Effector CD8-positive, alpha-beta T cell (primary cell): ENCODE results near the gene SLC8B1.

Experiments
- DNase-seq: peaks from one replicate; lab custom pipeline; 2025; lab: John Stamatoyannopoulos, UW

SLC8B1 gene

DNA sequence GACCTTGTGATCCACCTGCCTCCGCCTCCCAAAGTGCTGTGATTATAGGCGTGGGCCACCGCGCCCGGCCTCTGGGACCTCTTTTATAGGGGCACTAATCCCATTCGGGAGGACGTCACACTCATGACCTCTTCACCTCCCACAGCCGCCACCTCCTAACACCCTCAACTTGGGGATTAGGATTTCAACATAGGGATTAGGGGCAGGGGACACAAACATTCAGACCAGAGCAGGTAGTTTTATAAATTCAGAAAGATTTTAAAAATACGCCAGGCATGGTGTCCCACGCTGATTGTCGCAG, 64.2 kb downstream of the SLC8B1 start:
- DNase-seq, result no peak

DNA sequence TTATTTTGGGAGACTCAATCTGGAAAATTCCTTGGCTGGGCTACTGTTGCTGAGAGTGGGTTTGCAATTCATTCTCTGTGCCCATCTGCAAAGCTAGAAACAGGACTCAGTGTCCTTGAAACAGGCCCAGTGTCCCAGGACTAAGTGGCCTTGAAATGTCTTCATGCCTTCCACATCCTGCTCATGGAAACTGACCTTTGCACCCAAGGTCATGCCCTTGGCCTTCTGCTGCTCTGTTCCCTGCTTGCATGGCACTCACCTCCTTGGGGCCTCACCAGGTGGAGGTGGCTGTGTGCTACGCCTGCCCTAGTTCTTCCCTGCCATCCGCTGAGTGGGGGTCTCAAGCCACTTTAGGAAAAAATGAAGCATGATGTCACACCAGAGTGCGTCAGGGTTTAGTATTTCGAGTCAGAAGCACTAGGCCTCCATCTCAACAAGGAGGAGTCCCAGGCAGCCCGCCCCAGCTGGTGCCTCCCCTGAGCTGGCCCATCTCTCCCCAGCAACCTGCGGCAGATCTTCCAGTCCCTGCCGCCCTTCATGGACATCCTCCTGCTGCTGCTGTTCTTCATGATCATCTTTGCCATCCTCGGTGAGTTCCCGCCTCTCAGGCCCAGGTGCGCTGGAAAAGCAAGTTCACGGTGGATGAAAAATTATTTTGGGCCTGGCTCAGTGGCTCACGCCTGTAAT, 65.5 kb downstream of the SLC8B1 start:
- no peak for DNase-seq

DNA sequence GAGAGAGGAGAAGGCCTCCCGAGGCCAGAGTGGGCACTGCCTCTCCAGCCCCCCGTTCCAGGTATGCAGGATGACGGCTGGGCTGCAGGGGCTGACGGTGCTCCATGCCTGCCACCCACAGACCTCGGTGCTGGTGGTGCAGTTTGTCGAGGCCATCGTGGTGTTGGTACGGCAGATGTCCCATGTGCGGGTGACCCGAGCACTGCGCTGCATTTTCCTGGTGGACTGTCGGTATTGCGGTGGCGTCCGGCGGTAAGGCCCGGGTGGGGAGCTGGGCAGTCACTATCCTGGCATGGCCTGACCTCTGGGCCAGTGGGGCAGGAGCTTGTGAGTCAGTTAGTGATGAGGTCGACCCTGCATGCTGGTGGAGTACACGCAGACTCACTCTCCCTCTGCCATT, 66.3 kb downstream of the SLC8B1 start:
- DNase-seq, result no peak

DNA sequence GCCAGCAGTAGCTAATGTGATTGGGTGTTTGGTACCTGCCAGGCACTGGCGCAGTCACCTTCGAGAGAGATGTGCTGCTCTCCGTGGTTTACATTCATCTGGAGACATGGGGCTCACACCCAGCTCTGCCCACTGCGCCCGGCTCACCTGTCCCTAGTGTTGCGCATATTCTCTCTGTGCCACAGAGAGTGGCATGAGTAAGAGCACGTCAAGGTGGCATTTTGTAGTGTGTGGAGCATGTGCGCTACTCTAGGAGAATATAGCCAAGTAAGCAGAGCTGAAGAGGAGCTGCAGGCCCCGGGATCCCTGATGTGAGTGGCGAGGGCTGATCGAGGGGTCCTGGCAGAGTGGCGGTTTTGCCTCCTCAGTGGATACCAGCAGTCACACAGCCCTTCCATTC, 66.8 kb downstream of the SLC8B1 start:
- no peak for DNase-seq

DNA sequence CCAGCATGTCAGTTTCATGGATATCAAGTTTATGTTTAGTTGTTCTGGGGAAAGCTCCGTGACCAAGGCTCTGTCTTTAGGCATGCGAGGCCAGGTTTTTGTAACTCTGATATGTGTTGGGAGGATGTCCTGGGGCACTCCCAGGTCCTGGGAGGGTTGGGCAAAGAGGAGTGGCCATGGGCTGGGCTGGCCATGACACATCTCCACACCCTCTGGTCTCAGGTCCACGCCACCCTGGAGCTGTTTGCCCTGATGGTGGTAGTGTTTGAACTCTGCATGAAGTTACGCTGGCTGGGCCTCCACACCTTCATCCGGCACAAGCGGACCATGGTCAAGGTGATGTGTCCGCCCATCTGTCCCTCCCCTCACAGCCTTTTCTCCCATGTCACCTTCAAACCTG, 67.3 kb downstream of the SLC8B1 start:
- DNase-seq, result no peak

DNA sequence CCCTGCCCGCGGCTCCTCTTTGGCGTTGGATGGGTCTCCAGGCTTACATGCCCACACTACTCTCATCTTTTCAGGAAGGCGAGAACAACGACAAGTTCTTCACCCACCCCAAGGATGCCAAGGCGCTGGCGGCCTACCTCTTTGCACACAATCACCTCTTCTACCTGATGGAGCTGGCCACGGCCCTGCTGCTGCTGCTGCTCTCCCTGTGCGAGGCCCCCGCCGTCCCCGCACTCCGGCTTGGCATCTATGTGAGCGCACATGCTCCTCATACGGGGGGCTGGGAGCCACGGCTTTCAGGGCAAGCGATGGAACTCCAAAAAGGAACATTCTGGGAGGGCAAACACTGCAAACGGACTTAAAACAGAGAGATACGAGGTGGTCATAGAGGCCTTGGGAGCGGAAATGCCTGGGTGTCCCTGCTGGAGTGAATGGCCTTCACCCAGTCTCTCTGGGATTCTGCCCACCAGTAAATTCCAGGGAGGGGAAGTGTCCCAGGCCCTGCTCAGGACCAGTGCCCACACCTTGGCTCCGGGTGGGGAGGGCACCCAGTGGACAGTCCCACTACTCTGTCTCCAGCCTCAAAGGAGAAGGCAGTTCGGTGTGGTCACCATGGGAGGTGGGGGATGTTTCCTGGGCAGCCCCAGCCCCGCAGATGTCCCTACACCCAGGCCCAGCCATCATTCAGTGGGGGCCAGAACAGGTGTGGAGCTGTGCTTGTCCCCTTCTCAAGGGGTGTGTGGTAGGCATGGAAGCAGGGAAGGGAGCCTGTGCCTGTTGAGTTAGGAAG, 68.6 kb downstream of the SLC8B1 start:
- DNase-seq, result no peak

DNA sequence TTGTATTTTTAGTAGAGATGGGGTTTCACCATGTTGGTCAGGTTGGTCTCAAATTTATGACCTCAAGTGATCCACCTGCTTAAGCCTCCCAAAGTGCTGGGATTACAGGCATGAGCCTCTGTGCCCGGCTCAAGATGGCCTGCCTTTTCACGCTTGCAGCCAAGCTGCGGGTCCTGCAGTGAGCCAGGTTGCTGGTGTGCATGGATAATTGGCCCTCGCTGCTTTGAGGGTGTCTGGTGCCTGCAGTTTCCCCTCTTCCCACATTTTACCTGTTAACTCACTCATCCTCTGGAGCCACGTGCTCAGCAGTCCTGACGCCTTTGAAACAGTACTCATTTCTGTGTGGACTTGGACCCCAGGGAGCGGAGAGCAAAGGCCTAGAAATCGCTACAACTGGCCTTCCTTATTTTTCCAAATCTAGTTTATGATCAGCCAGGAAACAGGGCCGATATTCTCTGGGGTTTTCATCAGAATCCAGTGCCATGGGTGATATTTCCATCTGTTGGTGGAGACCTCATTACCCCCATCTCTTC, 71.4 kb downstream of the SLC8B1 start:
- DNase-seq, result no peak

DNA sequence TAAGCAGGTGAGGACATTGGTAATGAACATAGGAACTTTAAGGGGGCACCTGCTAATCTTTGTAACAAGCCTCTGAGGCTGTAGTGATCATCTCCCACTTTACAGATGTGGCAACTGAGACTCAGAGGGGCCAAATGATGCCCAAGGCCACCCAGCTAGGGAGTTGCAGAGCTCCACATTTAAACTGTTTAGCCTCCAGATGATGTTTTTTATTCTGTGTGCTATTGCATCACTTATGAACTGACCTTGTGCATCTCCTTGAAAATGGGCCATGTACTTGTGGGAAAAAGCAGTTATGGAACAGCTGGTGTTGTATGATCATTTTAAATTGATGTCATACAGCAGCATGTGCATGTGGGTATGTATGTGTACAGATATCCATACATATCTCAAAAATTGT, 72.2 kb downstream of the SLC8B1 start:
- no peak for DNase-seq

DNA sequence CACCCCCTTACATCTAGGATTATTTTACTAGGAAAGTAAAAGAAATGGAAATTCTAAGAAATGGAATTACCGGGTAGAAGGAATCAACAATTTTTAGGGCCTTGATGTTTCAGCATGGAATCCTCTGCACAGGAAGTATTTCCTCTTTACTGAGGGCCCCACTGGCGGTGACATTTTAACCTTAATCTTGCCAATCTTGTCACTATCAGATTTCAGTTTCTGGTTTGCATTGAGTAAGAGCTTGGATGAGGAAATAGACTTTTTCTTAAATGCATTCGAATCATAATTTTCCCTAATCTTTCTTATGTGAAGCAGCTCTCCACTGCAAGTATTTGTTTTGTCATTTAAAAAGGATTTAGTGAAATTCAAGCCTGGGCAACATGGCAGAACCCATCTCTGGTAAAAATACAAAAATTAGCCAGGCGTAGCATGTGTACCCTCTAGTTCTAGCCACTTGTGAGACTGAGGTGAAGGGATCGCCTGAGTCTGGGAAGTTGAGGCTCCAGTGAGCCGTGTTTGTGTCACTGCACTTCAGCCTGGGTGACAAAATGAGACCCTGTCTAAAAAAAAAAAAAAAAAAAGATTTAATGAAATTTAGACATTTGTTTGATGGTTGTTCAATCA, 73.0 kb downstream of the SLC8B1 start:
- DNase-seq, result no peak

DNA sequence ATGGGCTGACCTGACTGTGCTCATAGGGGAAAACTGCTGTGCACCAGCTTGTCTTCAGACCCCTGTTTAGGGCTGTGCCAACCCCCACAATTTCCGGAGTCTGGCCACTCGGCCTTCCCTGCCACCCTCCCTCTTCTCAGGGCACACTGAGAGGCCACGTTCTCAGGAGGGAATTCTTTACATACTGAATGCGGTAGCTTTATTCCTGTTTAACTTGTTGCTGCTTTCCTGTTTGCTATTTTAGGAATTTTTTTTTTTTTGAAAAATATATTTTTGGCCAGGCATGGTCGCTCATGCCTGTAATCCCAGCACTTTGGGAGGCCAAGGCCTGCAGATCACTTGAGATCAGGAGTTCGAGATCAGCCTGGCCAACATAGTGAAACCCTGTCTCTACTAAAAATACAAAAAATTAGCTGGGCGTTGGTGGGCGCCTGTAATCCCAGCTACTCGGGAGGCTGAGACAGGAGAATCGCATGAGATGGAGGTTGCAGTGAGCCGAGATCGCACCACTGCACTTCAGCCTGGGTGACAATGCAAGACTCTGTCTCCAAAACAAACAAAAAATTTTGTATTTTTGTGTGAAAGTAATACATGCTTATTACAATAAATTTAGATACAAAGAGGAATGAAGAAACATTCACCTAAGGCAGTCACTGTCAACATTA, 74.1 kb downstream of the SLC8B1 start:
- DNase-seq, result no peak

DNA sequence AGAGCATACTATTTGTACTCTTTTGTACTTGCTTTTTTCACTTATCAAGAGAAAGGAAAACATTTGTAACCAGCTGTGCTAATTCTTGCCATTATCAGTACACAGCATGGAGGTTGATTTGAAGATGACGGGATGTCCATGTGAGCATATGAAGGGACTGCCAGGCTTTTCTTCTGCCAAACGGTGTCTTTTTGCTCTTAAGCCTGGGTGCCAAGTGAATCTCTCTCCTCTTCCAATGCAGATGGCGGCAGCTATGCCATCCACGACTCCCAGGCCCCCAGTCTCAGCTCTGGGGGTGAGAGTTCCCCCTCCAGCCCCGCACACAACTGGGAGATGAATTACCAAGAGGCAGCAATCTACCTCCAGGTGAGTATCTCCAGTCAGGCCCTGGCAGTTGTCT, 74.8 kb downstream of the SLC8B1 start:
- no peak for DNase-seq

DNA sequence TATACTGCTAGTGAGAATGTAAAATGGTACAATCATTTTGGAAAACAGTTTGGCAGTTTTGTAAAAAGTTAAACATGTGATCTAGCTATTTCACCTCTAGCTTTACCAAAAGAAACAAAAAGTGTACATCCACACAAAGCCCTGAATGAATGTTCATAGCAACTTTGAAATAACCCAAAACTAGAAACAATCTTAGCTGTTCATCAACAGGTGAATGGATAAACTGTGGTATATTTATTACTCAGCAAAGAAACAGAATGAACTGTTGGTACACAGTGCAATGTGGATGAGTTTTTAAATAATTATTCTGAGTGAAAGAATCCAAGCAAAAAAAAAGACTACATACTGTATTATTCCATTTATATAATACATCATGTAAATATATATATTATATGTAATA, 77.3 kb downstream of the SLC8B1 start:
- no peak for DNase-seq

DNA sequence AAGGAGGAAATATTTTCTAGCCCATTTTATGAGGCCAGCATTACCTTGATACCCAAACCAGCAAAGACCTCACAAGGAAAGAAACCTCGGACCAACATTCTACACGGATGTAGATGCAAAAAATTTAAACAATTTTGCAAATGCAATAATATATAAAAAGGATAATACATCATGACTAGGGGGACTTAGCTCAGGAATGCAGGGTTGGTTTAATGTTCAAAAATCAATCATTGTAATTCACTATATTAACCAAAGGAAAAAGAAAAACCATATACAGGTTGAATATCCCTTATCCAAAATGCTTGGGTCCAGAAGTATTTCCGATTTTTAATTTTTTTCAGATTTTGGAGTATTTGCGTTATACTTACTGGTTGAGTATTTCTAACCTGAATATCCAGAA, 80.6 kb downstream of the SLC8B1 start:
- no peak for DNase-seq

DNA sequence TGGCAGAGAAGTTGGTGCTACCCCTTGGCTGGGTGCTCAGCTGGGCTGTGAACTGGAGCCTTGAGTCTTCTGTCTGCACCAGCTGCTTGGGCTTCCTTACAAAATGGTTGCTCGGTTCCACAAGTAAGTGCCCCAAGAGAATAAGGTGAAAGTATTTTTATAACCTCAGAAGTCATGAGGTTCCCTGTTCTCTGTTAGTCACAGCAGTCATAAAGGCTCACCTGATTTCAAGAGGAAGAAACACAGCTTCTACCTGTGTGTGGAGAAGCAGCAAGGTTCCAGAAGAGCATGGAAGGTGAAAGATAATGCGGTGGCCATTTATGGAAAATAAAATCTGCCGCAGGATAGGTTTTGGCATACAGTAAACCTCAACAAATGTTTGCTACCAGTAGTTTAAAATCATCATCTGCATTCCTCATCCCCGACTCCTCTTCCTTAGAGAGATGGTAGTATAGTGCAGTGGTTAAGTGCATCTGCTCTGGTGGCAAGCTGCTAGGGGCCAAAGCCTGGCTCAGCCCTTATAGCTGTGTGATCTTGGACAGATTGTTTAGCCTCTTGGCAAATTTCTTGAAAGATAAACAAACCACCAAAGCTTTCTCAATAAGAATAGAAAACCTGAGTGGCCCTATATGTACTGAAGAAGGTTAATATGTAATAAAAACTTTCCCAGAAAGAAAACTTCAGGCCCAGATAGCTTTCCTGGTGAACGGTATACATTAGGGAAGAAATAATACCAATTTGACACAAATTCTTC, 81.2 kb downstream of the SLC8B1 start:
- no peak for DNase-seq

DNA sequence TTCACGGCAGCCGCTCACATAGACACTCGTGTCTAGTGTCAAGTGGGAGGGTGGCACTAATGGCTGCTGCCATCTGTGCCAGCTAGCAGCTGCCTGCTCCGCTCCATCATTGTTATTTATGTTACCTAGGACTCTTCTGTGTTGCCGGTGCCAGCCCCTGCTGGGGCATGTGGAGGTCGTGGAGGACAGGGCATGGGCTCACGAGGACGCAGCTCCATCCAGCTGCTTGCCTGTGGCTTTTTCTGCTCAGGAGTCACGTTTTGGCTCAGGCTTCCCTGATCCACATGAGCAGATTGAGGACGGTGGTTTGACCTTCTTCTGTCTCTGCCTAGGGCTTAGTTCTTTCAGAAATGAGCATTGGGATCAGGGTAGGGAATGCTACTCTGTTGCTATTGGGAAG, 82.4 kb downstream of the SLC8B1 start:
- no peak for DNase-seq

DNA sequence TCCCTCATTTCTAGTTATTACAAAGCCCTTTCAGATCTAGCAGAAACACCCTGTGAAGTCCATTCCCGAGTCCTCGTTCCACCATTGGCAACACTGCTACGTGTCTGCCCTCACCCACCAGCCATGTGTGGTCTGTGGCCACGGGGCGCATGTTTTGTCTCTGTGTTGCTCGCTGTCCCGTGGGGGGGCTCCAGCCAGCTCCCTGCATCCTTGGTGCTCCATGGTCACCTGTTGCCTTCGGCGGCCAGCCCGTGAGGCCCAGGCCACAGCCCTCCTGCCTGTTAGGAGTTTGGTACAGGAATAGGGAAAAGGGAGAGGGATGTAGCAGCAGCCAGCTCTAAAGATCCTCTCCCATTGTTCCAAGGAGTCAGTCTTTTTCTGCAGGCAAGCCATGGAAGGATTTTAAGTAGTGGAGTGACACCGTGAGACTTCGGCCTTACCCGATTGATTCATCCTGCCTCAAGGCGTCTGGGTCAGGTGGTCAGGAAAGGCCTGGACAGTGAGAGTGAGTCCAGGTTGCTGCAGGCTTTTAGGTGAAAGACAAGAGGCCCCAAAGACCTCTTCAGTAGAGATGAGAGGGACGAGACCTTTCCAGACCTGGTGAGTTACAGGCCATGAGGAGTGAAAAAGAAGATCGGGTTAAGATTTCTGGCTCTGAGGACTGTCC, 83.4 kb downstream of the SLC8B1 start:
- DNase-seq, result no peak

DNA sequence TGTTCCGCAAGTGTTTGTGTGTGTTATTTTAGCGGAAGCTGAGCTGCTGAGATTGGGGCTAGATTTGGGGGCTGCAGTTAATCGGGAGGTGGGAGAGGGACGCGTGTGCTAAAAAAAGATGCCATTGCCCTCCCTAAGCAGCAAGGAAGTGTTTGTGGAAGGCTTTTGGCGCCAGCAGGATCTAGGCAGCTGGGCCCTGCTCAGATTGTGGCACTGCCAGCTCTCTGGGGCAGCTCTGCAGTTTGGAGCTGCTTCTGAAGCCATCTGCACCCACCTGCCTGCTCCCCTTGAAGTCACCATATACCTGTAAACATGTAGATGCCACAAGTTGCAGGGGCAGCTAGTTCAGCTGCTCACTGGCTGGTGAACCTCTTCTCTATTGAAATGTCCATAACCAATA, 84.9 kb downstream of the SLC8B1 start:
- no peak for DNase-seq

DNA sequence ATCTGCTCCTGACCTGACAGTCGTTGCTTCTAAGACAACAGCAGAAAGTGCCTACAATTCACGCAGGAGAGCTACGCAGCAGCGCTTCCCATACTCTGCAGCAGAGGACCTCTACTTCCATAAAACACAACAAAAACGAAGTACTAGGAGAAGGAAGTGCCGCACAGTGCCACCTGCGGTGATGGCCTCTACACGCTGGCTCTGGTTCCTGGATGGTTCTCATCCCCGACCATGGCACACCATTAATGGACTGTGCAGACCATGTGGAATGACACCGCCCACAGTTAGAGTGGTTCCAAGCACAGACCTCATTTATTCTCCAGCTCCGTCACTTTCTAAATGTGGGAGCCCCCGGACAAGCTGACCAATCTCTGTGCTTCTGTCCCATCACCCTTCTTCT, 85.4 kb downstream of the SLC8B1 start:
- no peak for DNase-seq

DNA sequence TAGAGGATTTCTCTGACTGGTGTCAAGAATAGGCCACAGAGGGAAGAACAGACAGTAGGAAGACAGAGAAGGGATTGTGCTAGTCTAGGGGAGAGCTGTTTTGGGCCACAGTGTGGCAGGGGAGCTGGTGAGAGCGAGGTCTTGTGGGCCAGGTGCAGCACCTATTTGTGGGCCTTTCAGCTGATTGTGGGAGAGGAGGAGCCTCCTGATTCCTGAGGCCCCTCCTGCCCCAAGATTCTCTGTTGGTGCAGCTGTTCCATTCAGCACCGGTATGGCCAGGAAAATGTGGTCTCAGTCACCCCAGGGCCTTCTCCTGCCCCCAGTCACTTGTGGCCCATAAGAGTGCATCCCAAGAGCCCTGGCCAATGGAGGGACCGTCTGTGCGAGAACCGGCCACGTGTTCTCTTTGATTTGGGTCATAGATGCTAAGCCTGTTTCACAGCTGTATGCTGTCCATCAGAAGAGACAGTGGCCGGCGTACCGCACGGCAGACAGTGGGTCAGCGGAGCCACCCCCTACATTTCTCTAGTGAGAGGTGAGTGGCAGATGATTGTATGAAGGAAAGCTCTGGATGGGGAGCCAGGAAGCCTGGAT, 86.0 kb downstream of the SLC8B1 start:
- no peak for DNase-seq
